Endometrium (tissue), 2 donors: Measurements from ENCODE around the gene SLC39A11.

Source experiments
- FAIRE-seq: peaks from 2 replicates; lab custom pipeline; 2012; peaks lifted over from hg19 to GRCh38; lab: Jason Lieb, UNC
- donor health status: control.
- donor health status: control.

Gene SLC39A11

GRCh38 chr17:72747501-72747900 is 345.0 kb downstream of the SLC39A11 start:
- no peak for FAIRE-seq

GRCh38 chr17:72745241-72745640 is 347.2 kb downstream of the SLC39A11 start:
- FAIRE-seq = no peak

GRCh38 chr17:72743037-72743467 is 349.4 kb downstream of the SLC39A11 start:
- FAIRE-seq = no peak

DNA sequence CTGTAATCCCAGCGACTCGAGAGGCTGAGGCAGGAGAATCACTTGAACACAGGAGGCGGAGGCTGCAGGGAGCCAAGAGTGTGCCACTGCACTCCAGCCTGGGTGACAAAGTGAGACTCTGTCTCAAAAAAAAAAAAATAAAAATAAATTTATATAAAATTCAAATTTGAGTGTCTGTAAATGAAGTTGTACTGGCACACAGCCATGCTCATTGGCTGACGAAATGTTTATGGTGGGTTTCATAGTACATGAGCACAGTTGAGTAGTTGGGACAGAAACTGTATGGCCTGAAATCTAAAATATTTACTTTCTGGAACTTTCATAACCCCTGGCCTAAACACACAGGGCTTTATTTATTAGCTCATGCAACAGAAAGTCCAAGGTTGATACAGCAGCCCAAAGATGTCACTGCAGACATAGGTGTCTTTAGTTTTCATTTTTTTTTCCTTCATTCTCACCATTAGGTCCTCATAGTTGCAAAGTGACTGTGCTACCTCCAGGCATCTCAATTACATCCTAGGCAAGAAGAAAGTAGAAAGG is 355.3 kb downstream of the SLC39A11 start:
- no peak for FAIRE-seq

DNA sequence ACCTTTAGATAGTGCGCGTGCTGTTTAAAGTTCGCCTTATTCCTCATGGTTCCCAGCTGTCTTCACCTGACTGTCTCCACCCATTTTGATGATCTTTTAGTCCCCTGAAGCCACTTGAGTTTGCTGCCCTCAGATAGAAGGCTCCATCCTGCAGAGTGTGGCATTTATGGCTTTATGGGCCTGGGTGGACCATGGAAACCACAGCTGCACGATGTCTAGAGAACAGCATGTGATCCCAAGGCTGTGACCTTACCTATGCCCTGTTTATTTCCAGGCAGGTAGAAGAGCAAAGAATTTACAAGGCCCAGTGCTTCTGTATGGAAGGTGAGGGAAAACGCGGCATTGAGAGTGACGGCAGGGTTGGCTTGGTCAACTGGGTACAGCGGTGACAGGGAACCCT is 356.9 kb downstream of the SLC39A11 start:
- FAIRE-seq = no peak

- FAIRE-seq = no peak
Observed at GRCh38 chr17:72735048-72735447, 357.4 kb downstream of the SLC39A11 start.

- no peak for FAIRE-seq
Observed at GRCh38 chr17:72734613-72735012, 357.9 kb downstream of the SLC39A11 start.

- no peak for FAIRE-seq
Observed at GRCh38 chr17:72733619-72734282, 358.7 kb downstream of the SLC39A11 start.

GRCh38 chr17:72732893-72733618 is 359.4 kb downstream of the SLC39A11 start:
- no peak for FAIRE-seq

DNA sequence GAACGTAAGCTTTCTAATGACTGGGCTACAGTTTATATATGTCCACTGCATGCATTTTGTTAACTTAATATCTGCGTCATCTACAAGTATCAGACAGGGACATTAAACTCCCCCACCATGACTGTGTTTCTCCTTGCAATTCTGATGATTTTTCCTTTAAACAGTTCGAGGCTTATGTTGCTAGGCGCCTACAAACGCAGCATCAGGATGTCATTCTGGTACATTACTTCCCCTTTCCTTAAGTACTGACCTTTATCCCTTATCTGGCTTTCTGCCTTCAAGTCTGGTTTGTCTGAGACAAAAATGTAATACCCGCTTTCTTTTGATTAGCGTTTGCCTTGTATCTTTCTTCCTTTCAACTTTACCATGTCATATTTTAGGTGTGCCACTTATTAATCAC is 362.4 kb downstream of the SLC39A11 start:
- no peak for FAIRE-seq

DNA sequence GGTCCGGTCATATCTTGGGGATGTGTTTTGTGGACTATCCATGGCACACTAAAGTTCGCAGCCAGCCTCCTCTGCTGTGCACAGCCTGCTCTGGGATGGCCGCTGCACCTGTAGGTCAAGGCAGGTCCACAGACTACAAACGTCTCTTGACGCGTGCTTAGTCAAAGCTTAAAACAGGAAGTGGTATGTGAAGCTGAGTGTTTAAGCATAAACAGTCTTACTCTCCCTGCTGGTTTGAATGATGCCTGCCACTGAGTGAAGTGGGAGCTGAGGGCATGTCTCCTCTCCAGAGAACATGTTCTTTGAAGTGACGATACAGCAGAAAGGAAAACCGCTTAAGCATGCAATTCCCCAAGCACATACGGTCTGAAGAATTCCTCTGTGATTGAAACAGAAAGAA is 365.6 kb downstream of the SLC39A11 start:
- FAIRE-seq = no peak

GRCh38 chr17:72725433-72726068 is 366.9 kb downstream of the SLC39A11 start:
- FAIRE-seq = no peak

- FAIRE-seq = no peak
Observed at GRCh38 chr17:72724267-72724666, 368.2 kb downstream of the SLC39A11 start.

- FAIRE-seq = no peak
Observed at GRCh38 chr17:72723711-72724110, 368.8 kb downstream of the SLC39A11 start.

GRCh38 chr17:72720494-72720825 is 372.0 kb downstream of the SLC39A11 start:
- FAIRE-seq = no peak

GRCh38 chr17:72719578-72720493 is 372.7 kb downstream of the SLC39A11 start:
- FAIRE-seq = no peak

- no peak for FAIRE-seq
Observed at GRCh38 chr17:72719206-72719577, 373.3 kb downstream of the SLC39A11 start.

GRCh38 chr17:72717676-72718075 is 374.8 kb downstream of the SLC39A11 start:
- no peak for FAIRE-seq

DNA sequence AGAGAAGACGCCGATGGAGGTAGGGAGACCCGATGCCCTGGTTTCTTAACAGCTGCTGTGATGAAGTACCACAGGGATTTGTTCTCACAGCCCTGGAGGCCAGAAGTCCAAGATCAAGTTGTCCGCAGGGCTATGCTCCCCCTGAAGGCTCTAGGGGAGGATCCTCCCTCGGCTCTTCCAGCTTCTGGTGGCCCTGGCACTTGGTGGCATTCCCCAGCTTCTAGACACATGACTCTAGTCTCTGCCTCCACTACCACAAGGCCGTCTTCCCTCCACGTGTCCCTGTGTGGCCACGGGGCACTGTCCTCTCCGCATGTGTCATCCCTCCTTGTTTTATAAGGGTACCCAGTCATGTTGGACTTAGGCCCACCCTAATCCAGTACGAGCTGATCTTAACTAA is 375.2 kb downstream of the SLC39A11 start:
- FAIRE-seq = no peak

DNA sequence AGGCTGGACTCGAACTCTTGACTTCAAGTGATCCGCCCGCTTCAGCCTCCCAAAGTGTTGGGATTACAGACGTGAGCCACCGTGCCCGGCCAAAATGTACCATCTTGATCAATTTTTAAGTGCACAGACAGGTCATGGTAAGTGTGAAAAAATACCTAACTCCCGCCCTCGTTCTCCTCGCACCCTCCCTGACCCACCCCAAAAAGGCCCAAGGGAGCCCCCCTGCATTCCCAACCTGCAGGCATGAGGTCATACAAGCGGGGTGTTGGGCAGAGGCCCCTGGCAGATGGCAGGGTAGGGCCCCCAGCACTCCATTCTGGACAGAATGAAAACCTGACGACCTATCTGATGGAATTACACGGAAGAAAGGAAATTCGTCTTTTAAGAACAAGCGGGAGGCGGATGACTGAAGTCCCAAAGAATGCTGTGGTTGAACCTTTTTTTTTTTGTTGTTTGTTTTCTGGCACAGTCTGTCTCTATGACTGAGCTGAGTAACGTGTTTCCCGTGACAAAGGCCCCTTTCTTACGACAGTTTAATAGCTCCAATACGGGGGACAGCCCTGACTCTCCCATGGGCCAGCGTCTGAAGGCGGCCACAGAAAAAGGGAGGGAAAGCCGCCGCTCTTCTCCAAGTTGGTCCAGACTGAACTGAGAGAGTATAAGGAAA is 376.4 kb downstream of the SLC39A11 start:
- FAIRE-seq = no peak

DNA sequence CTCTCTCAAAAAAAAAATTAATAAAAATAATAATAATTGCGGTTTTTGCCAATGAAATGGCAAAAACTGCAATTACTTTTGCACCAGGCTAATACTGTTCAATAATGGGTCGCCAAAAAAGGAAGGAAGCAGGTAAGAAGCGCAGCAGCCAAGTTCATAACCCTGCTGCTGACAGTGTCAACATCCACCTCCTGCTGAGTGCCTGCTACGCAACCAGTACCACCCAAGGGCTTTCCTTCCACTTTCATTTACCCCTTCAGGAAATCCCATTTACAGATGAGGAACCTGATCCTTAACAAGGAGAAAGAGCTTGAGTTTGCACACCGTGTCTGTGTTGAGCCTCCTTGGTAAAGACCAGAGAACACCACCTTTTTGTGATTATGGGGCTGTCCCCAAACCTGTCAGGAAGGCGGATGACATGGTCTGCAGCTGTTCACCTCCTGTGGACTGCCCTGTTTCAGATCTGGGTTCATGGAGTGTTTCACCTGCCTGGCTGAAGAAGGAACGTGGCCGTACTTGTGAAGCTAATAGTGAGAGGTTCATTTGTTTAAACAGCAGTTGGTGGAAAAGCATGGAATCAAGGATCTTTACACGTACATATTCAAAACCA is 378.0 kb downstream of the SLC39A11 start:
- no peak for FAIRE-seq
